Mesenchymal stem cell (in vitro differentiated cells and primary cell): ENCODE data around the gene FBXO44.

Experiments used
- DNase-seq: peaks from one replicate; pipeline ENCODE4 v3.0.0-alpha.2; 2013
- H2AFZ ChIP-seq: one replicate; pipeline ENCODE4 v1.6.1; 2013; ENCODE audit warnings: low read depth, mild to moderate bottlenecking, control low read depth, inconsistent platforms, low read length, moderate library complexity
- H2AK5ac ChIP-seq: 2 replicates; pipeline ENCODE4 v1.6.1; 2013; ENCODE audit warnings: low read length, moderate library complexity, mild to moderate bottlenecking, inconsistent platforms; ENCODE audit not compliant: severe bottlenecking
- H2BK120ac ChIP-seq: one replicate; pipeline ENCODE4 v1.6.1; 2013; ENCODE audit warnings: low read depth, mild to moderate bottlenecking, inconsistent platforms, low read length, moderate library complexity
- H2BK12ac ChIP-seq, 2 experiments: one replicate each; pipeline ENCODE4 v1.6.1; 2013; ENCODE audit warnings: inconsistent platforms in 2 of 2, low read length in 2 of 2, mild to moderate bottlenecking in 2 of 2, moderate library complexity in 2 of 2, control low read depth in 1 of 2
- H2BK15ac ChIP-seq: one replicate; pipeline ENCODE4 v1.6.1; 2013; ENCODE audit warnings: mild to moderate bottlenecking, low read depth, inconsistent platforms; ENCODE audit not compliant: poor library complexity, severe bottlenecking
- H2BK5ac ChIP-seq: 2 replicates; pipeline ENCODE4 v1.6.1; 2013; ENCODE audit warnings: low read depth, mild to moderate bottlenecking, low read length, control low read depth, inconsistent platforms; ENCODE audit not compliant: poor library complexity, severe bottlenecking
- H3K14ac ChIP-seq, 2 experiments: one replicate each; pipeline ENCODE4 v1.6.1; 2013; ENCODE audit warnings: inconsistent platforms in 2 of 2, low read length in 2 of 2, control low read depth in 1 of 2, mild to moderate bottlenecking in 1 of 2, moderate library complexity in 1 of 2
- H3K18ac ChIP-seq, 2 experiments: one replicate each; pipeline ENCODE4 v1.6.1; 2013; ENCODE audit warnings: inconsistent platforms in 2 of 2, low read length in 2 of 2, control low read depth in 1 of 2, low read depth in 1 of 2, mild to moderate bottlenecking in 1 of 2
- H3K23ac ChIP-seq, 2 experiments: one replicate each; pipeline ENCODE4 v1.6.1; 2013; ENCODE audit warnings: inconsistent platforms in 2 of 2, low read length in 2 of 2, mild to moderate bottlenecking in 2 of 2, moderate library complexity in 2 of 2, control low read depth in 1 of 2
- H3K27ac ChIP-seq: 2 replicates; pipeline ENCODE4 v1.5.1; 2013; ENCODE audit warnings: mild to moderate bottlenecking, moderate library complexity, low read length, control low read depth, inconsistent platforms; ENCODE audit not compliant: poor library complexity, severe bottlenecking
- H3K27me3 ChIP-seq, 2 experiments: 2 replicates each; pipeline versions ENCODE4 v1.6.1 to v1.7.0; 2013; ENCODE audit warnings: low read length in 2 of 2, mild to moderate bottlenecking in 2 of 2, moderate library complexity in 2 of 2, control low read depth in 1 of 2, inconsistent platforms in 1 of 2; ENCODE audit not compliant: control insufficient read depth in 1 of 2, insufficient read depth in 1 of 2
- H3K36me3 ChIP-seq, 2 experiments: 2 replicates each; pipeline versions ENCODE4 v1.6.1 to v1.7.0; 2013; ENCODE audit warnings: low read length in 2 of 2, control low read depth in 1 of 2, inconsistent platforms in 1 of 2, low read depth in 1 of 2, mild to moderate bottlenecking in 1 of 2; ENCODE audit not compliant: insufficient read depth in 2 of 2, control insufficient read depth in 1 of 2
- H3K4ac ChIP-seq, 2 experiments: one replicate each; pipeline ENCODE4 v1.6.1; 2013; ENCODE audit warnings: inconsistent platforms in 2 of 2, low read length in 2 of 2, mild to moderate bottlenecking in 2 of 2, moderate library complexity in 2 of 2, control low read depth in 1 of 2, low read depth in 1 of 2
- H3K4me1 ChIP-seq: 2 replicates; pipeline ENCODE4 v1.6.1; 2013; ENCODE audit warnings: low read depth, low read length, control low read depth; ENCODE audit not compliant: control insufficient read depth, insufficient read depth
- H3K4me2 ChIP-seq: 2 replicates; pipeline ENCODE4 v1.6.1; 2013; ENCODE audit warnings: low read length, mild to moderate bottlenecking, inconsistent platforms; ENCODE audit not compliant: poor library complexity, severe bottlenecking
- H3K4me3 ChIP-seq, 2 experiments: 2 replicates each; pipeline versions ENCODE4 v1.5.1 to v1.7.0; 2013; ENCODE audit warnings: low read length in 2 of 2, mild to moderate bottlenecking in 2 of 2, control low read depth in 1 of 2, low read depth in 1 of 2; ENCODE audit not compliant: insufficient read depth in 1 of 2
- H3K79me1 ChIP-seq: replicated peaks from 2 replicates; pipeline ENCODE4 v1.6.1; 2013; ENCODE audit warnings: mild to moderate bottlenecking, control low read depth, low read length, inconsistent platforms; ENCODE audit not compliant: poor library complexity, severe bottlenecking
- H3K9ac ChIP-seq: 2 replicates; pipeline ENCODE4 v1.7.0; 2013; ENCODE audit warnings: mild to moderate bottlenecking, low read length, moderate library complexity
- H3K9me3 ChIP-seq: 2 replicates; pipeline ENCODE4 v1.7.0; 2013; ENCODE audit warnings: mild to moderate bottlenecking, low read length; ENCODE audit not compliant: control insufficient read depth
- H4K8ac ChIP-seq: one replicate; pipeline ENCODE4 v1.6.1; 2013; ENCODE audit warnings: inconsistent platforms, mild to moderate bottlenecking, low read length, moderate library complexity
- H4K91ac ChIP-seq: one replicate; pipeline ENCODE4 v1.6.1; 2013; ENCODE audit warnings: mild to moderate bottlenecking, low read length, inconsistent platforms
- WGBS: methylation state at CpG from one replicate; pipeline ENCODE4 v1.1.7; 2013; ENCODE audit warnings: mixed read lengths; 5-methylcytosine and 5-hydroxymethylcytosine counted together

The FBXO44 gene

GRCh38 chr1:11681071-11681771 is 26.5 kb downstream of the FBXO44 start, which contains the start of gene MAD2L2:
Gene MAD2L2, minus strand, starts transcription at chr1:11681148. Its CDS starts 547 bp downstream, at chr1:11680601.
- H3K18ac ChIP-seq, result peak within 1 kb of the TSS; percentile 92
- H3K4me2 ChIP-seq, result peak within 1 kb of the TSS; percentile 81
- peak within 1 kb of the TSS; percentile 71 for H4K8ac ChIP-seq
- no peak within 1 kb of the TSS for H2AK5ac ChIP-seq
- H2BK120ac ChIP-seq, result peak within 1 kb of the TSS; percentile 89
- peaks cover 10 to 14% of the 10 kb centered on the region in 2 experiments for H3K36me3 ChIP-seq
- H2BK12ac ChIP-seq, result peak within 1 kb of the TSS; percentile 25 to 61
- H3K4me3 ChIP-seq, result peak within 1 kb of the TSS; percentile 81 to 92
- H2BK5ac ChIP-seq, result peak within 1 kb of the TSS; percentile 76
- peaks cover 18% of the 10 kb centered on the region for H3K79me1 ChIP-seq
- under 1% methylated on average over 61 of the region's 71 CpGs for WGBS
- H3K4ac ChIP-seq, result peak within 1 kb of the TSS; percentile 27 to 63
- peaks cover 10 to 22% of the 10 kb centered on the region in 2 experiments for H3K27me3 ChIP-seq
- peak within 1 kb of the TSS; percentile 75 for H2BK15ac ChIP-seq
- H2AFZ ChIP-seq, result peak within 1 kb of the TSS; percentile 90
- peak within 1 kb of the TSS in 1 of 2 experiments; percentile 93 for H3K23ac ChIP-seq
- H3K14ac ChIP-seq, result peak within 1 kb of the TSS in 1 of 2 experiments; percentile 92
- peaks cover 14% of the 10 kb centered on the region for H3K4me1 ChIP-seq
- peak within 1 kb of the TSS; percentile 87 for H3K9ac ChIP-seq
- peak within 1 kb of the TSS; percentile 51 for H3K27ac ChIP-seq
- DNase-seq, result peak; percentile 79
- peak within 1 kb of the TSS; percentile 3 for H4K91ac ChIP-seq
- no peaks in the 10 kb centered on the region for H3K9me3 ChIP-seq

DNA sequence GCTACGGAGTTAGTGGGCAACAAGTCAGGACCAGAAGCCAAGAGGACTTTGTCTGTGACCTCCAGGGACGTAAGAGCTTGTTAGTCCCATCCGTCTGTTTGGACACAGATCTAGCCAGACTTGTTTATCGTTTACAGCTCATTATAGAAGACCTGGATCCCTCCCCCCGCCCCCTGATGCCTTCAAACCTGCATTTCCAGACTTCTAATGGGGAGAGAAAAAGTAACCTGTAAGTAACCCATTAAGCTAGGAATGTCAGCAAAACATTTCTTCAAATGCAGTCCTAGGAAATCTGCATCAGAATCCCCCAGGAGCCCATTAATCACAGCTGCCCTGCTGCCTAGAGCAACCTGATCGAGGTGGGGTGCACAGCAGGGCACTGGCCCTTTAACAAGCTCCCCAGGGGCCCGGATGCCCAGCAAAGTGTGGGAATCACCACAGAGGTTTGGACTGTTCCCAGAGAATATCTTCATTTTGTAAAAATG is 27.7 kb downstream of the FBXO44 start:
- no peak overlapping the region for H2BK15ac ChIP-seq
- no peak overlapping the region for H2BK12ac ChIP-seq
- no peak overlapping the region for H4K91ac ChIP-seq
- peaks cover 10 to 25% of the 10 kb centered on the region in 2 experiments for H3K27me3 ChIP-seq
- H3K4me2 ChIP-seq, result no peak overlapping the region
- H3K9me3 ChIP-seq, result no peaks in the 10 kb centered on the region
- WGBS, result 5% methylated on average over 6 of the region's 7 CpGs
- no peak overlapping the region for H3K14ac ChIP-seq
- no peak for DNase-seq
- peaks cover 2% of the 10 kb centered on the region in 2 experiments for H3K36me3 ChIP-seq
- H3K23ac ChIP-seq, result no peak overlapping the region
- H2AK5ac ChIP-seq, result no peak overlapping the region
- peak overlapping the region; percentile 87 for H3K9ac ChIP-seq
- peaks cover 15% of the 10 kb centered on the region for H3K79me1 ChIP-seq
- no peak overlapping the region for H4K8ac ChIP-seq
- H3K4me3 ChIP-seq, result no peak overlapping the region
- no peak overlapping the region for H3K4ac ChIP-seq
- no peak overlapping the region for H3K27ac ChIP-seq
- peaks cover 14% of the 10 kb centered on the region for H3K4me1 ChIP-seq
- no peak overlapping the region for H2AFZ ChIP-seq
- no peak overlapping the region for H3K18ac ChIP-seq
- no peak overlapping the region for H2BK5ac ChIP-seq
- no peak overlapping the region for H2BK120ac ChIP-seq

DNA sequence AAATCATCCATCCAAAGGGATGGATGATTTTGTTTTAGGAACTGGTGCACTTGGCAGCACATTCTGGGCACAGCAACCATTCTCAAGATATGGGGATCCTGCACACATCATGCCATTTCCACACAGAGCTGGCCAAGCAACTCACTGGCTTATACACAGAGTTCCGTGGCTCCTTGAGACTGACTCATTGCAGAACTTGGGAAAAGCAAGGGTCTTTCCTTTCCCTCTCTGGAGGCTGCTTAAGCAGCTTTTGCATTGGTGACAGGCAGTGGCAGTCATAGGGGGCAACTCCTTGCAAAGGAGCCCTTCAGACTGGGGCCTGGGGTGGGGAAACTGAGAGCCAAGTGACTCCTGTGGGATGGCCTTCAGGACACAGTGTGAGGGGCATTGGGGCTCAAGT is 28.1 kb downstream of the FBXO44 start:
- no peak overlapping the region for H4K8ac ChIP-seq
- H2BK12ac ChIP-seq, result no peak overlapping the region
- no peak overlapping the region for H3K18ac ChIP-seq
- H3K79me1 ChIP-seq, result peaks cover 13% of the 10 kb centered on the region
- no peak overlapping the region for H3K14ac ChIP-seq
- no peak overlapping the region for H3K27ac ChIP-seq
- no peak overlapping the region for H2BK5ac ChIP-seq
- H4K91ac ChIP-seq, result no peak overlapping the region
- no peak overlapping the region for H2BK120ac ChIP-seq
- H3K4me3 ChIP-seq, result no peak overlapping the region
- no peaks in the 10 kb centered on the region for H3K36me3 ChIP-seq
- no peak overlapping the region for H3K4me2 ChIP-seq
- H3K4ac ChIP-seq, result no peak overlapping the region
- H3K27me3 ChIP-seq, result peaks cover 12 to 29% of the 10 kb centered on the region in 2 experiments
- H2AFZ ChIP-seq, result no peak overlapping the region
- H2BK15ac ChIP-seq, result no peak overlapping the region
- H2AK5ac ChIP-seq, result no peak overlapping the region
- WGBS, result 0% methylated on average over 1 of the region's 1 CpG
- H3K23ac ChIP-seq, result no peak overlapping the region
- no peak for DNase-seq
- no peaks in the 10 kb centered on the region for H3K9me3 ChIP-seq
- peaks cover 14% of the 10 kb centered on the region for H3K4me1 ChIP-seq
- no peak overlapping the region for H3K9ac ChIP-seq

DNA sequence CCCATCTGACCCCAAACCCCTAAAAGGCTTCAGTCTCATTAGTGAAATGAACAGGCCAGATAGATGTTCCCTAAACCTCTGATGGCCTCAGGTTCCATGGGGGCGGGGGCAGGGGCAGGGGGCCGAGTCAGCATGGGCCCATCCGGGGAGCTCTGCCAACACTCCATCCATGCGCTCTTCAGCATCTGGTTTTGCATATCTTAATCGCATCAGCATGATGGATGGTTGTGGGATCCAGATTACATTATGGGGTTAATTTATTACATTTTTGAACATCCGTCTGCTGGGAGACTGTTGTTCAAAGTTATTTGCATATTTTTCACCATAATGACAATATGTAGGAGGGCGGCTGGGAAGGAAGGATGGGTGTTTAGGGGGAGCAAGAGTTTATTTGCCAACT is 29.4 kb downstream of the FBXO44 start:
- Histone ChIP-seq H3K27ac (no peak overlapping the region), H2AFZ (no peak overlapping the region), H3K23ac (no peak overlapping the region), H3K9ac (no peak overlapping the region), H3K4ac (no peak overlapping the region), H3K14ac (no peak overlapping the region), H2AK5ac (no peak overlapping the region), H4K91ac (no peak overlapping the region), H3K18ac (no peak overlapping the region), H2BK5ac (no peak overlapping the region), H3K36me3 (no peaks in the 10 kb centered on the region), H2BK12ac (no peak overlapping the region), H3K9me3 (no peaks in the 10 kb centered on the region), H4K8ac (no peak overlapping the region), H3K4me1 (peaks cover 14% of the 10 kb centered on the region), H3K27me3 (peaks cover 23 to 42% of the 10 kb centered on the region in 2 experiments), H2BK120ac (no peak overlapping the region), H3K79me1 (peaks cover 11% of the 10 kb centered on the region), H3K4me2 (no peak overlapping the region), H2BK15ac (no peak overlapping the region), H3K4me3 (no peak overlapping the region)
- WGBS, result 69% methylated on average over 7 of the region's 7 CpGs
- no peak for DNase-seq
